ENCODE data around the gene AHRR. TPM values are rescaled to one million over a fixed set of nuclear protein-coding genes. Genes with fewer than 3 reads are reported as not detected.
"Not testable (repeated sequence)": the region's sequence is repeated elsewhere in the genome, so short reads cannot be mapped to it uniquely, and the experiment has no call there.

Gene AHRR
- polyA plus RNA-seq, 4 donors, result 1.9 to 3.2 (median 2.6) TPM

DNA sequence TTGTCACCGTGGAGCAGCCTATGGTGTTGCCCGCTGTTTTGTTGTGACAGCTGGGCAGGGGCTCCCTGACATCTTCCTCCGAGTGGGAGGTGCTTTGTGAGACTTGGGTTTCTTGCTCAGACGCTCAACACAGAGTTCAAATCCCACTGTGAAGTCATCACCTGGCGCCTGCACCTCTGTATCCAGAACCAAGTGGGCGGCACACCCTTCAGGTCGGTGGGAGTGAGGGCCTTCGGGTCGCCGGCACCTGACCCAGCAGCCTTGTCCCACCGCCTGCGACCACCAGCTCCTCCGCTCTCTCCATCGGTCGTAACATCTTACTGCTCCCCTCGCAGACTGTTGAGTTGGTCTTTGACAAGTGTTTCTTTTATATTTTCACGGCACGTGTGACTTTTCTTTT, 83.9 kb downstream of the AHRR start:
- DNase-seq (ENCODE audit: low read depth in 4 of 4, low spot score in 2 of 4), result no peak

GRCh38 chr5:406041-406440, 84.5 kb downstream of the AHRR start:
- DNase-seq (ENCODE audit: low read depth in 4 of 4, low spot score in 2 of 4), result no peak

DNA sequence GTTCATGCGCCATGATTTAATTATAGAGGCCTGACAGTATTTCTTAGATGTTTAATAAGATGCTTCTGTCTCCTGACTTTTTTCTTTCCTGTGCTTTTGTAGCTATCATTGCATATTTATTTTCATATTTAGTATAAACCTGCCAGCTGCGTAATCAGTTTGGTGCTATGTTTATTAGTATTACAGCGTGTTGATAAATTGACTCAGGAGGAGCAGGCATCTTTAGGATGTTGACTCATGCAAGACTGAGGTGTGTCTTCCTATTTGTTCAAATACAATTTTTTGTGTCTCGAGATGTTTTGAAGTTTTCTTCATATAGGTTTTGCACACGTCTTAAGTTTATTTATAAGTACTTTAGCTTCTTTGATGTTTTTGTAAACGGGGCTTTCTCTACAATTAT, 85.5 kb downstream of the AHRR start:
- DNase-seq (ENCODE audit: low read depth in 4 of 4, low spot score in 2 of 4), result no peak

GRCh38 chr5:407801-408268, 86.3 kb downstream of the AHRR start:
- DNase-seq (ENCODE audit: low read depth in 4 of 4, low spot score in 2 of 4), result no peak

DNA sequence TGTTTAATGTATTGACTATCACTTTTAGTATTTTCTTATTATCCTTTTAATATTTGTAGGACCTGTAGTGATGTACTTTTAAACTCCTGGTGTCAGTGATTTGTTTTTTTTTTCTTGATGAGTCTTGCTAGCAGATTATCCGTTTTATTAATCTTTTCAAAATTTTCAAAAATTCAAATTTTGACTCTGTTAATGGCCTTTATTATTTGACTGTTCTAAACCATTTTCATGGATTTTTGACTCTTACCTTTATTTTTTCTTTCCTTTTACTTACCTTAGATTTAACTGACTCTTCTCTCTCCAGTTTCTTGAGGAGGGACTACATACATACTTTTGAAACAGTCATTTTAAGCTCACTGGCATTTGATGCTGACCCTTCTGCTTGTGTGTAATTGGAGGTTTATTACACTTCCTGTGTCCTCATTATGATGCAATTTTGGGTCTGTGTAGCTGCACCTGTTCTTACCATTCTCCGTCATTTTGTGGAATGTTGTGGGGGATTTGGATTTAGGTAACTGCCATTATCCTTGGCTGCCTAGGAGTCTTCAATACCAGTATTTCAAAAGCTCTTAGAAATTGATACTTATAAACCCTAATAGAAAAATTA, 89.5 kb downstream of the AHRR start:
- DNase-seq (ENCODE audit: low read depth in 4 of 4, low spot score in 2 of 4), result no peak

- no peak for DNase-seq (ENCODE audit: low read depth in 4 of 4, low spot score in 2 of 4)
Measured at GRCh38 chr5:411728-412127, 90.2 kb downstream of the AHRR start.

GRCh38 chr5:414991-415927, 93.7 kb downstream of the AHRR start:
- DNase-seq (ENCODE audit: low read depth in 4 of 4, low spot score in 2 of 4), result not testable (repeated sequence)

- DNase-seq (ENCODE audit: low read depth in 4 of 4, low spot score in 2 of 4), result no peak
Measured at GRCh38 chr5:415928-416635, 94.6 kb downstream of the AHRR start.

GRCh38 chr5:416636-416960, 95.1 kb downstream of the AHRR start:
- DNase-seq (ENCODE audit: low read depth in 4 of 4, low spot score in 2 of 4), result no peak

GRCh38 chr5:417301-418161, 96.0 kb downstream of the AHRR start:
- no peak for DNase-seq (ENCODE audit: low read depth in 4 of 4, low spot score in 2 of 4)

GRCh38 chr5:418162-419121, 96.9 kb downstream of the AHRR start:
- no peak for DNase-seq (ENCODE audit: low read depth in 4 of 4, low spot score in 2 of 4)

- no peak for DNase-seq (ENCODE audit: low read depth in 4 of 4, low spot score in 2 of 4)
Measured at GRCh38 chr5:419970-420369, 98.5 kb downstream of the AHRR start.

GRCh38 chr5:420632-421286, 99.2 kb downstream of the AHRR start:
- no peak for DNase-seq (ENCODE audit: low read depth in 4 of 4, low spot score in 2 of 4)

DNA sequence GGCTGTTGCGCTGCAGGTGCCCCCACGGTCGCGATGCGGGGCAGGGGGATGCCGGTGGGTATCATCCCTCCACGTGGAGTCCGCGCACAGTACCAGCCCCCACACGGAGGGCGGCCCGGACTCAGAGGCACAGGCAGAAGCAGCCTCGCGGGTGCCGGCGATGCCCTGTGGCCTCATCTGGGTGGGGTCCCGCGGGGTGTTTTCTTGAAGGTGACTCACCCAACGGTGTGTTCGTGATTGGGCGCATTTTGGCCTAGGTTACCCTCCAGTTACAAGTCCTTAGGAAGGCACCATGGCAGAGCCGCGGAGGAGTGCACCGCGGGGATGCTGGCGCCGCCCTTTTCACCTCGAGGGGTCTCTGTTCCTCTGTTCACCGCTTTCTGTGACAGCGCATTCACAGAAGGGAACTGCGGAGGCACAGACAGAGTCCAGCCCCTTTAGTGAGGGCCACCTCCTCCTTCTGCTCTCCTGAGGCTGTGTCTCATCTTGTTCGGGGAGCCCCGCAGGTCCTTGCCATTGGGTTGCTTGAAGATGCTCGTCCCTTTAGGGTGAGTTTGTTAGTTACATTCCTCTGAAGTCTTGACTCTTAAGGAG, 99.9 kb downstream of the AHRR start:
- DNase-seq (ENCODE audit: low read depth in 4 of 4, low spot score in 2 of 4), result no peak

GRCh38 chr5:421901-422300, 100.4 kb downstream of the AHRR start:
- no peak for DNase-seq (ENCODE audit: low read depth in 4 of 4, low spot score in 2 of 4)

- DNase-seq (ENCODE audit: low read depth in 4 of 4, low spot score in 2 of 4), result no peak
Measured at GRCh38 chr5:422323-423232, 101.1 kb downstream of the AHRR start.

DNA sequence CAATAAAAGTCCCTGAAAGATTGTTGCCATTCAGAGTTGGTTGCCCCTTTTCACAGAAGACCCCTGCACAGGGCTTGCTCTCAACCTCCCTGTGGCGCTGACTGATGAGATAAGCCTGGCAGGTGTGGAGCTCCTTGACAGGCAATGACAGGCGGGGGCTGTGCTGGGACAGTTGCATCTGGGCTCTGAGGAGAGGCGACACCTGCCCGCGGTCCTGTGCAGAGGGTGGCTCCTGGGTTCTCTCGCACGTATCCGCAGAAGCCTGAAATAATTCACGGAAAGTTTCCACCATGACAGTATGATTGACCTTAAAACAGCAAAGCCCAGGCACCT, 101.7 kb downstream of the AHRR start:
- no peak for DNase-seq (ENCODE audit: low read depth in 4 of 4, low spot score in 2 of 4)

All from left renal cortex interstitium (tissue), 4 donors.